GM23338 (cell line): ENCODE results near the gene CNOT10. TPM values are rescaled to one million over a fixed set of nuclear protein-coding genes. Genes with fewer than 3 reads are reported as not detected.

ENCODE experiments used
- ATAC-seq: fragments of 200-7000 bp; cut with Tn5 transposase; 3 replicates; pipeline ENCODE4 v1.9.1; 2020
- DNase-seq: peaks from one replicate; pipeline ENCODE4 v3.0.0-alpha.2; 2015; ENCODE audit warnings: low spot score
- H2AFZ ChIP-seq: fragments of 200-600 bp; sonication (generic); 2 replicates; pipeline ENCODE4 v1.8.0; 2016; ENCODE audit warnings: antibody characterized with exemption, mild to moderate bottlenecking, moderate library complexity
- H3F3A ChIP-seq: fragments of 200-600 bp; sonication (generic); replicated peaks from 2 replicates; pipeline ENCODE4 v1.8.0; 2017; ENCODE audit warnings: antibody characterized with exemption, mixed run types, low read depth
- H3K27ac ChIP-seq: fragments of 200-600 bp; sonication (generic); 2 replicates; pipeline ENCODE4 v1.6.1; 2016; ENCODE audit warnings: low read depth
- H3K27me3 ChIP-seq: fragments of 200-600 bp; sonication (generic); 2 replicates; pipeline ENCODE4 v1.8.0; 2016; ENCODE audit warnings: mild to moderate bottlenecking, mixed run types, moderate library complexity; ENCODE audit not compliant: insufficient read depth
- H3K36me3 ChIP-seq: fragments of 200-600 bp; sonication (generic); 2 replicates; pipeline ENCODE4 v1.8.0; 2016; ENCODE audit warnings: mild to moderate bottlenecking; ENCODE audit not compliant: insufficient read depth
- H3K4me1 ChIP-seq: fragments of 200-600 bp; sonication (generic); 2 replicates; pipeline ENCODE4 v1.8.0; 2016; ENCODE audit warnings: mild to moderate bottlenecking, moderate library complexity; ENCODE audit not compliant: insufficient read depth
- H3K4me2 ChIP-seq: fragments of 200-600 bp; sonication (generic); 2 replicates; pipeline ENCODE4 v1.7.1; 2017; ENCODE audit warnings: mixed run types
- H3K4me3 ChIP-seq: fragments of 200-600 bp; sonication (generic); 2 replicates; pipeline ENCODE4 v1.6.1; 2016; ENCODE audit warnings: mixed run types
- H3K79me2 ChIP-seq: fragments of 200-600 bp; sonication (generic); replicated peaks from 2 replicates; pipeline ENCODE4 v1.8.0; 2017; ENCODE audit warnings: mild to moderate bottlenecking; ENCODE audit not compliant: insufficient read depth
- H3K9me2 ChIP-seq: fragments of 200-600 bp; sonication (generic); 2 replicates; pipeline ENCODE4 v1.8.0; 2017; ENCODE audit not compliant: insufficient read depth
- H4K20me1 ChIP-seq: fragments of 200-600 bp; sonication (generic); replicated peaks from 2 replicates; pipeline ENCODE4 v1.8.0; 2017; ENCODE audit warnings: mild to moderate bottlenecking; ENCODE audit not compliant: insufficient read depth
- H3K27ac Mint-ChIP-seq: 2 replicates; pipeline ENCODE4 v1.8.0; 2020; ENCODE audit warnings: inconsistent platforms, mild to moderate bottlenecking, moderate library complexity, mixed read lengths
- H3K27me3 Mint-ChIP-seq: 3 replicates; pipeline ENCODE4 v1.8.0; 2022; ENCODE audit warnings: low read depth, mild to moderate bottlenecking, moderate library complexity, mixed read lengths, inconsistent platforms; ENCODE audit not compliant: insufficient read depth, poor library complexity
- H3K36me3 Mint-ChIP-seq: 3 replicates; pipeline ENCODE4 v1.8.0; 2021; ENCODE audit warnings: low read depth, mild to moderate bottlenecking, inconsistent platforms, moderate library complexity, mixed read lengths
- H3K4me1 Mint-ChIP-seq: 3 replicates; pipeline ENCODE4 v1.8.0; 2020; ENCODE audit warnings: mild to moderate bottlenecking, inconsistent platforms, mixed read lengths
- H3K4me3 Mint-ChIP-seq: 3 replicates; pipeline ENCODE4 v1.8.0; 2021; ENCODE audit warnings: moderate library complexity, mild to moderate bottlenecking, inconsistent platforms, mixed read lengths
- H3K9me3 Mint-ChIP-seq: 3 replicates; pipeline ENCODE4 v1.8.0; 2020; ENCODE audit warnings: moderate library complexity, mild to moderate bottlenecking, inconsistent platforms, mixed read lengths
- CREB1 ChIP-seq: fragments of 250-450 bp; sonication (Bioruptor Pico); IDR thresholded peaks from 2 replicates; pipeline ENCODE4 v1.5.0; 2020; ENCODE audit warnings: low read depth, mild to moderate bottlenecking, moderate library complexity
- ETS1 ChIP-seq: IDR thresholded peaks from 2 replicates; pipeline ENCODE4 v1.6.1; 2016; ENCODE audit warnings: antibody characterized with exemption
- EZH2 ChIP-seq: fragments of 200-600 bp; sonication (generic); IDR thresholded peaks from one replicate; pipeline ENCODE4 v1.8.0; 2017; ENCODE audit warnings: antibody characterized with exemption, mild to moderate bottlenecking, low read depth; ENCODE audit not compliant: unreplicated experiment
- EZH2phosphoT487 ChIP-seq: fragments of 200-600 bp; sonication (generic); IDR thresholded peaks from one replicate; pipeline ENCODE4 v1.8.1; 2018; ENCODE audit warnings: antibody characterized with exemption; ENCODE audit not compliant: unreplicated experiment
- JUNB ChIP-seq: IDR thresholded peaks from one replicate; pipeline ENCODE4 v1.6.1; 2016; ENCODE audit warnings: antibody characterized with exemption; ENCODE audit not compliant: unreplicated experiment
- NANOG ChIP-seq: IDR thresholded peaks from 2 replicates; pipeline ENCODE4 v1.6.1; 2016; ENCODE audit warnings: antibody characterized with exemption, borderline replicate concordance
- POLR2AphosphoS5 ChIP-seq: IDR thresholded peaks from 2 replicates; pipeline ENCODE4 v1.6.1; 2016; ENCODE audit warnings: antibody characterized with exemption, low read depth
- STAT1 ChIP-seq: IDR thresholded peaks from one replicate; pipeline ENCODE4 v1.6.1; 2016; ENCODE audit warnings: antibody characterized with exemption; ENCODE audit not compliant: unreplicated experiment
- ZNF114 ChIP-seq: fragments of 250-450 bp; sonication (Bioruptor Pico); IDR thresholded peaks from 2 replicates; pipeline ENCODE4 v1.5.0; 2020; ENCODE audit warnings: mild to moderate bottlenecking, moderate library complexity
- ZNF331 ChIP-seq: fragments of 250-450 bp; sonication (Bioruptor Pico); IDR thresholded peaks from 2 replicates; pipeline ENCODE4 v1.5.0; 2020; ENCODE audit warnings: low read depth, mild to moderate bottlenecking, moderate library complexity
- ZNF462 ChIP-seq: fragments of 250-450 bp; sonication (Bioruptor Pico); IDR thresholded peaks from 2 replicates; pipeline ENCODE4 v1.5.0; 2020; ENCODE audit warnings: mild to moderate bottlenecking, moderate library complexity
- polyA plus RNA-seq: library from polyadenylated mRNA; unstranded; fragments of >200 nt; fragmentation: Nextera tagmentation; extraction: Ambion mirVana; gene quantifications from 2 replicates; pipeline ENCODE4 v1.2.1, GENCODE V29; 2016
- total RNA-seq: library from RNA; depleted of rRNA; stranded (reverse); fragments of >200 nt; shearing (Covaris generic); gene quantifications from 2 replicates; pipeline ENCODE4 v1.2.3, GENCODE V29; 2014
- TF ChIP-seq, protein P1 (sequence below), 2 experiments: fragments of 200-600 bp in 1 of 2; sonication (generic) in 1 of 2; conservative IDR thresholded peaks; 2 replicates each; pipeline versions ENCODE4 v1.5.1 to v1.6.1; 2016 to 2017; ENCODE audit warnings: antibody characterized with exemption in 2 of 2, low read depth in 2 of 2, mild to moderate bottlenecking in 2 of 2, moderate library complexity in 1 of 2
- TF ChIP-seq, protein P2 (sequence below): IDR thresholded peaks from one replicate; pipeline ENCODE4 v1.6.1; 2018; ENCODE audit warnings: antibody characterized with exemption; ENCODE audit not compliant: unreplicated experiment

CNOT10 gene
- total and polyA plus RNA-seq, 2 experiments from 2014 or later, result 27.2 to 46.9 TPM

- H3K27me3 ChIP-seq, result no peaks in the 10 kb centered on the region
- TF ChIP-seq, protein P1, sequence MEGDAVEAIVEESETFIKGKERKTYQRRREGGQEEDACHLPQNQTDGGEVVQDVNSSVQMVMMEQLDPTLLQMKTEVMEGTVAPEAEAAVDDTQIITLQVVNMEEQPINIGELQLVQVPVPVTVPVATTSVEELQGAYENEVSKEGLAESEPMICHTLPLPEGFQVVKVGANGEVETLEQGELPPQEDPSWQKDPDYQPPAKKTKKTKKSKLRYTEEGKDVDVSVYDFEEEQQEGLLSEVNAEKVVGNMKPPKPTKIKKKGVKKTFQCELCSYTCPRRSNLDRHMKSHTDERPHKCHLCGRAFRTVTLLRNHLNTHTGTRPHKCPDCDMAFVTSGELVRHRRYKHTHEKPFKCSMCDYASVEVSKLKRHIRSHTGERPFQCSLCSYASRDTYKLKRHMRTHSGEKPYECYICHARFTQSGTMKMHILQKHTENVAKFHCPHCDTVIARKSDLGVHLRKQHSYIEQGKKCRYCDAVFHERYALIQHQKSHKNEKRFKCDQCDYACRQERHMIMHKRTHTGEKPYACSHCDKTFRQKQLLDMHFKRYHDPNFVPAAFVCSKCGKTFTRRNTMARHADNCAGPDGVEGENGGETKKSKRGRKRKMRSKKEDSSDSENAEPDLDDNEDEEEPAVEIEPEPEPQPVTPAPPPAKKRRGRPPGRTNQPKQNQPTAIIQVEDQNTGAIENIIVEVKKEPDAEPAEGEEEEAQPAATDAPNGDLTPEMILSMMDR (conservative IDR thresholded peaks at IDR 0.05; ENCODE audit: low read depth in 2 of 2), result no peak
- no peak for TF ChIP-seq ZNF462 (CRISPR knock-in tag)
- TF ChIP-seq JUNB, result no peak
- no peak for TF ChIP-seq STAT1
- TF ChIP-seq EZH2phosphoT487, result no peak
- TF ChIP-seq ZNF114 (CRISPR knock-in tag), result no peak
- TF ChIP-seq EZH2, result no peak
- no peak for TF ChIP-seq CREB1
- TF ChIP-seq, protein P2, sequence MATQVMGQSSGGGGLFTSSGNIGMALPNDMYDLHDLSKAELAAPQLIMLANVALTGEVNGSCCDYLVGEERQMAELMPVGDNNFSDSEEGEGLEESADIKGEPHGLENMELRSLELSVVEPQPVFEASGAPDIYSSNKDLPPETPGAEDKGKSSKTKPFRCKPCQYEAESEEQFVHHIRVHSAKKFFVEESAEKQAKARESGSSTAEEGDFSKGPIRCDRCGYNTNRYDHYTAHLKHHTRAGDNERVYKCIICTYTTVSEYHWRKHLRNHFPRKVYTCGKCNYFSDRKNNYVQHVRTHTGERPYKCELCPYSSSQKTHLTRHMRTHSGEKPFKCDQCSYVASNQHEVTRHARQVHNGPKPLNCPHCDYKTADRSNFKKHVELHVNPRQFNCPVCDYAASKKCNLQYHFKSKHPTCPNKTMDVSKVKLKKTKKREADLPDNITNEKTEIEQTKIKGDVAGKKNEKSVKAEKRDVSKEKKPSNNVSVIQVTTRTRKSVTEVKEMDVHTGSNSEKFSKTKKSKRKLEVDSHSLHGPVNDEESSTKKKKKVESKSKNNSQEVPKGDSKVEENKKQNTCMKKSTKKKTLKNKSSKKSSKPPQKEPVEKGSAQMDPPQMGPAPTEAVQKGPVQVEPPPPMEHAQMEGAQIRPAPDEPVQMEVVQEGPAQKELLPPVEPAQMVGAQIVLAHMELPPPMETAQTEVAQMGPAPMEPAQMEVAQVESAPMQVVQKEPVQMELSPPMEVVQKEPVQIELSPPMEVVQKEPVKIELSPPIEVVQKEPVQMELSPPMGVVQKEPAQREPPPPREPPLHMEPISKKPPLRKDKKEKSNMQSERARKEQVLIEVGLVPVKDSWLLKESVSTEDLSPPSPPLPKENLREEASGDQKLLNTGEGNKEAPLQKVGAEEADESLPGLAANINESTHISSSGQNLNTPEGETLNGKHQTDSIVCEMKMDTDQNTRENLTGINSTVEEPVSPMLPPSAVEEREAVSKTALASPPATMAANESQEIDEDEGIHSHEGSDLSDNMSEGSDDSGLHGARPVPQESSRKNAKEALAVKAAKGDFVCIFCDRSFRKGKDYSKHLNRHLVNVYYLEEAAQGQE, result no peak
- no peak for TF ChIP-seq ETS1
- no peak for TF ChIP-seq NANOG
- TF ChIP-seq ZNF331 (CRISPR knock-in tag), result no peak
- TF ChIP-seq POLR2AphosphoS5, result no peak
- Mint-ChIP-seq H3K36me3 (no peaks in the 10 kb centered on the region), H3K4me1 (peaks cover 4% of the 10 kb centered on the region; the same call in 2 of the 3 replicates), H3K27ac (no peak overlapping the region), H3K4me3 (no peak overlapping the region), H3K27me3 (no peaks in the 10 kb centered on the region), H3K9me3 (no peaks in the 10 kb centered on the region; the same call in 2 of the 3 replicates)
- no peaks in the 10 kb centered on the region for H3K4me1 ChIP-seq
- no peaks in the 10 kb centered on the region for H3K9me2 ChIP-seq
- no peaks in the 10 kb centered on the region for H3K79me2 ChIP-seq
- H3K4me3 ChIP-seq, result no peak overlapping the region
- H4K20me1 ChIP-seq, result no peaks in the 10 kb centered on the region
- H3K27ac ChIP-seq, result no peak overlapping the region
- DNase-seq (no peak), ATAC-seq (no peak)
- H2AFZ ChIP-seq, result no peak overlapping the region; the same call in 1 of the 2 replicates
- H3F3A ChIP-seq, result no peaks in the 10 kb centered on the region
- no peaks in the 10 kb centered on the region for H3K36me3 ChIP-seq
- no peak overlapping the region for H3K4me2 ChIP-seq
Measured at GRCh38 chr3:32646761-32647160, 38.2 kb upstream of the CNOT10 start.
